Measurements from ENCODE around the gene KANK2.
"Not testable (repeated sequence)": the region's sequence is repeated elsewhere in the genome, so short reads cannot be mapped to it uniquely, and the experiment has no call there.

Gene KANK2

GRCh38 chr19:11182994-11183393, 14.4 kb downstream of the KANK2 start:
- Mint-ChIP-seq H3K4me3 (no peak overlapping the region), H3K27ac (peak overlapping the region in 1 of 3 experiments; percentile 26), H3K27me3 (ENCODE audit: low read depth) (peaks cover 4% of the 10 kb centered on the region), H3K9me3 (peaks cover 4% of the 10 kb centered on the region), H3K4me1 (peaks cover 16% of the 10 kb centered on the region), H3K36me3 (ENCODE audit: low read depth) (peaks cover 56% of the 10 kb centered on the region)
- no peak for TF ChIP-seq CTCF (IDR thresholded peaks at IDR 0.05; ENCODE audit: unreplicated experiment in 3 of 3)

DNA sequence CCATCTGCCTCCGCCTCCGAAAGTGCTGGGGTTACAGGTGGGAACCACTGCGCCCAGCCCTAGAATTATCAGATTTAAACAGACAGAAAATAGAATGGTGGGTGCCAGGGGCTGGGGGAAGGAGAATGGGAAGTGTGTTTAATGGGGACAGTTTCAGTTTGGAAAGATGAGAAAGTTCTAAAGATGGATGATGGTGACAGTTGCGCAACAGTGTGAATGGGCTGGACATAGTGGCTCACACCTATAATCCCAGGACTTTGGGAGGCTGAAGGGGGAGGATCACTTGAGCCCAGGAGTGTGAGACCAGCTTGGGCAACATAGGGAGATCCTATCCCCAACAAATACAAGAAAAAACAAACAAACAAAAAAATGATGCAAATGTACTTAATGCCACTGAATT, 15.9 kb downstream of the KANK2 start:
- H3K9me3 Mint-ChIP-seq, result peaks cover 4% of the 10 kb centered on the region
- TF ChIP-seq CTCF (IDR thresholded peaks at IDR 0.05; ENCODE audit: unreplicated experiment in 3 of 3), result no peak
- peaks cover 2% of the 10 kb centered on the region for H3K4me1 Mint-ChIP-seq
- H3K4me3 Mint-ChIP-seq, result no peak overlapping the region
- peak overlapping the region in 1 of 3 experiments; percentile 43 for H3K27ac Mint-ChIP-seq
- H3K36me3 Mint-ChIP-seq (ENCODE audit: low read depth), result peaks cover 52% of the 10 kb centered on the region
- H3K27me3 Mint-ChIP-seq (ENCODE audit: low read depth), result peaks cover 4% of the 10 kb centered on the region

DNA sequence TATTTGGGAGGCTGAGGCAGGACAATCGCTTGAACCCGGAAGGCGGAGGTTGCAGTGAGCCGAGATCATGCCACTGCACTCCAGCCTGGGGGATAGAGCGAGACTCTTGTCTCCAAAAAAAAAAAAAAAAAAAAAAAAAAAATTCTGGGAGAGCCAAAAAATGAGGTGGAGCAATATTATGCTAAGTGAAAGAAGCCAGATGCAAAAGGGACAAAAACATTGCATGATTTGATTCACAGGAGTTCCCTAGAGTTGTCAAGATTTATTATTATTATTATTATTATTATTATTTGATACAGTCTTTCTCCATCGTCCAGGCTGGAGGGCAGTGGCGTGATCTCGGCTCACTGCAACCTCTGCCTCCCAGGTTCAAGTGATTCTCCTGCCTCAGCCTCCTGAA, 16.4 kb downstream of the KANK2 start:
- Mint-ChIP-seq H3K36me3 (ENCODE audit: low read depth) (peaks cover 52% of the 10 kb centered on the region), H3K27ac (peak overlapping the region in 1 of 3 experiments; percentile 43)
- H3K9me3 Mint-ChIP-seq; H3K4me3 Mint-ChIP-seq; H3K27me3 Mint-ChIP-seq (ENCODE audit: low read depth); H3K4me1 Mint-ChIP-seq: not testable (repeated sequence)

- Mint-ChIP-seq H3K4me3 (no peak overlapping the region), H3K9me3 (peaks cover 4% of the 10 kb centered on the region), H3K27me3 (ENCODE audit: low read depth) (peaks cover 4% of the 10 kb centered on the region), H3K27ac (peak overlapping the region in 2 of 3 experiments; percentile 49 to 61), H3K4me1 (no peaks in the 10 kb centered on the region), H3K36me3 (ENCODE audit: low read depth) (peaks cover 55% of the 10 kb centered on the region)
- TF ChIP-seq CTCF (IDR thresholded peaks at IDR 0.05; ENCODE audit: unreplicated experiment in 3 of 3), result no peak
Observed at GRCh38 chr19:11180346-11180745, 17.0 kb downstream of the KANK2 start.

DNA sequence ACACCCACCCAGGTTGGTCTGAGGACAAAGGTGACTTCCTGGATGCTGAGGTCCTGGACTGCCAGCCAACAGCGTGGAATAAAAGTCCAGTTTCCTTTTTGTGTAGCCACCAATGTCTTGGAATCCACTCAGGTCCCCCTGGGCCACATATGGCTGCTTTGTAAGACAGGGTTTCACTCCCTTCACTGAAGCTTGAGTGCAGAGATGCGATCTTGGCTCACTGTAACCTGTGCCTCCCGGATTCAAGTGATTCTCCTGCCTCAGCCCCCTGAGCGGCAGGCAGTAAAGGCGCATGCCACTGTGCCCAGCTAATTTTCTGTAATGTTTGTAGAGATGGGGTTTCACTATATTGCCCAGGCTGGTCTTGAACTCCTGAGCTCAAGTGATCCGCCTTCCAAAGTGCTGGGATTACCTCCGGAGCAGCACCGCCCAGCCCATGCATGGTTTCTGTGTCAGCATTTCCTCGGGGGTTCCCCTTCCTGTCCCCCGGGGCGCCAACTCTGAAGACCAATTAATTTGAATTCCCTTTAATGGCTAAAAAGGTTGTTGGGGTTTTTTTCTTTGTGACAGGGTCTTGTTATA, 17.5 kb downstream of the KANK2 start:
- TF ChIP-seq CTCF (IDR thresholded peaks at IDR 0.05; ENCODE audit: unreplicated experiment in 3 of 3), result no peak
- no peak overlapping the region for H3K4me3 Mint-ChIP-seq
- peaks cover 4% of the 10 kb centered on the region for H3K27me3 Mint-ChIP-seq (ENCODE audit: low read depth)
- no peaks in the 10 kb centered on the region for H3K4me1 Mint-ChIP-seq
- peak overlapping the region in 2 of 3 experiments; percentile 49 to 61 for H3K27ac Mint-ChIP-seq
- H3K36me3 Mint-ChIP-seq (ENCODE audit: low read depth), result peaks cover 55% of the 10 kb centered on the region
- H3K9me3 Mint-ChIP-seq, result peaks cover 4% of the 10 kb centered on the region

GRCh38 chr19:11179145-11179465, 18.2 kb downstream of the KANK2 start:
- not testable (repeated sequence) for H3K4me3 Mint-ChIP-seq; H3K27me3 Mint-ChIP-seq (ENCODE audit: low read depth); H3K4me1 Mint-ChIP-seq; H3K9me3 Mint-ChIP-seq; H3K27ac Mint-ChIP-seq
- peaks cover 55% of the 10 kb centered on the region for H3K36me3 Mint-ChIP-seq (ENCODE audit: low read depth)

DNA sequence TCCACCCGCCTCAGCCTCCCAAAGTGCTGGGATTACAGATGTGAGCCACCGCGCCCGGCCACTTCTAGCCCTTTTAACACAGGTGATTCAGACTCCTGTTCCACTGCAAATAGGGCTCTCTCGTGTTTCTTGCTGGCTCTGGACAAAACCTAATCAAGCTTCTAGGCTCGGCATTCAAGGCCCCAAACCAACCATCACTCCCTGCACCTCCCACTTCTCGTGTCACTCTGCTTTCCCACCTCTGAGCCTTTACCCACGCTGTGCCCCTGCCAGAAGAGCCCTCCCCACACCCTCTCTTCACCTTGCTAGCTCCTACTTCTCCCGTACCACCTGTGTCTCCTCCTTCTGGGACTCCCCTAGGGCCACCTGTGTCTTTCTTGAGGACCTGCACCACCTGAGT, 19.8 kb downstream of the KANK2 start:
- no peak overlapping the region for H3K27ac Mint-ChIP-seq
- no peak overlapping the region for H3K4me3 Mint-ChIP-seq
- no peaks in the 10 kb centered on the region for H3K4me1 Mint-ChIP-seq
- no peak for TF ChIP-seq CTCF (IDR thresholded peaks at IDR 0.05; ENCODE audit: unreplicated experiment in 3 of 3)
- peaks cover 51% of the 10 kb centered on the region for H3K36me3 Mint-ChIP-seq (ENCODE audit: low read depth)
- peaks cover 4% of the 10 kb centered on the region for H3K27me3 Mint-ChIP-seq (ENCODE audit: low read depth)
- H3K9me3 Mint-ChIP-seq, result no peaks in the 10 kb centered on the region
